KMS-11 (cell line): Measurements from ENCODE around the gene NRCAM.
"Not testable (repeated sequence)": the region's sequence is repeated elsewhere in the genome, so short reads cannot be mapped to it uniquely, and the experiment has no call there.

ENCODE experiments used
- H2AFZ ChIP-seq: fragments of 200-600 bp; sonication (generic); 2 replicates; pipeline ENCODE4 v1.6.1; 2016; ENCODE audit warnings: antibody characterized with exemption, mixed run types, low read depth
- H3K27ac ChIP-seq: fragments of 200-600 bp; sonication (generic); 2 replicates; pipeline ENCODE4 v1.6.1; 2016; ENCODE audit warnings: mild to moderate bottlenecking, mixed run types
- H3K27me3 ChIP-seq: fragments of 200-600 bp; sonication (generic); 2 replicates; pipeline ENCODE4 v1.6.1; 2017; ENCODE audit warnings: mild to moderate bottlenecking, low read depth, mixed run types, moderate library complexity; ENCODE audit not compliant: insufficient read depth
- H3K36me3 ChIP-seq: fragments of 200-600 bp; sonication (generic); 2 replicates; pipeline ENCODE4 v1.6.1; 2017; ENCODE audit warnings: mild to moderate bottlenecking, mixed run types; ENCODE audit not compliant: insufficient read depth
- H3K4me1 ChIP-seq: fragments of 200-600 bp; sonication (generic); 2 replicates; pipeline ENCODE4 v1.6.1; 2016; ENCODE audit warnings: mild to moderate bottlenecking, low read depth, mixed run types; ENCODE audit not compliant: poor library complexity, severe bottlenecking
- H3K4me2 ChIP-seq: fragments of 200-600 bp; sonication (generic); 2 replicates; pipeline ENCODE4 v1.7.0; 2016; ENCODE audit warnings: mild to moderate bottlenecking, mixed run types
- H3K4me3 ChIP-seq: fragments of 200-600 bp; sonication (generic); IDR thresholded peaks from 2 replicates; pipeline ENCODE4 v1.6.1; 2017; ENCODE audit warnings: low read depth, low read length, mixed read lengths; ENCODE audit not compliant: insufficient read depth
- H3K79me2 ChIP-seq: fragments of 200-600 bp; sonication (generic); 2 replicates; pipeline ENCODE4 v1.6.1; 2016; ENCODE audit warnings: low read depth, mixed run types; ENCODE audit not compliant: insufficient read depth
- H3K9ac ChIP-seq: fragments of 200-600 bp; sonication (generic); 2 replicates; pipeline ENCODE4 v1.6.1; 2016; ENCODE audit warnings: mild to moderate bottlenecking, mixed run types
- H4K20me1 ChIP-seq: fragments of 200-600 bp; sonication (generic); 2 replicates; pipeline ENCODE4 v1.6.1; 2016; ENCODE audit warnings: mild to moderate bottlenecking, mixed run types; ENCODE audit not compliant: insufficient read depth
- CTCF ChIP-seq: fragments of 200-600 bp; sonication (generic); conservative IDR thresholded peaks from 2 replicates; pipeline ENCODE4 v1.6.1; 2017; ENCODE audit warnings: low read depth, mild to moderate bottlenecking, antibody characterized with exemption, low read length, moderate library complexity, mixed read lengths

Gene NRCAM

GRCh38 chr7:108280136-108280535 is 176.1 kb downstream of the NRCAM start:
- H2AFZ ChIP-seq, result no peak overlapping the region
- H3K27me3 ChIP-seq, result no peaks in the 10 kb centered on the region
- H3K36me3 ChIP-seq, result no peaks in the 10 kb centered on the region
- H3K79me2 ChIP-seq, result no peaks in the 10 kb centered on the region
- H3K27ac ChIP-seq, result no peak overlapping the region
- no peaks in the 10 kb centered on the region for H4K20me1 ChIP-seq
- no peak overlapping the region for H3K4me2 ChIP-seq
- H3K4me1 ChIP-seq, result no peaks in the 10 kb centered on the region
- H3K9ac ChIP-seq, result no peak overlapping the region
- no peak for TF ChIP-seq CTCF
- no peak overlapping the region for H3K4me3 ChIP-seq

GRCh38 chr7:108278776-108279175 is 177.5 kb downstream of the NRCAM start:
- no peak for TF ChIP-seq CTCF
- Histone ChIP-seq H3K4me3 (no peak overlapping the region), H3K9ac (no peak overlapping the region), H3K36me3 (no peaks in the 10 kb centered on the region), H2AFZ (no peak overlapping the region), H3K79me2 (no peaks in the 10 kb centered on the region), H3K4me2 (no peak overlapping the region), H3K27ac (no peak overlapping the region), H3K4me1 (no peaks in the 10 kb centered on the region), H4K20me1 (no peaks in the 10 kb centered on the region), H3K27me3 (no peaks in the 10 kb centered on the region)

- Histone ChIP-seq H3K9ac (no peak overlapping the region), H3K79me2 (no peaks in the 10 kb centered on the region), H3K4me2 (no peak overlapping the region), H3K4me3 (no peak overlapping the region), H2AFZ (no peak overlapping the region), H3K27me3 (no peaks in the 10 kb centered on the region), H3K36me3 (no peaks in the 10 kb centered on the region), H4K20me1 (no peaks in the 10 kb centered on the region), H3K27ac (no peak overlapping the region), H3K4me1 (no peaks in the 10 kb centered on the region)
- TF ChIP-seq CTCF, result no peak
Observed at GRCh38 chr7:108278281-108278680, 178.0 kb downstream of the NRCAM start.

GRCh38 chr7:108274447-108274846 is 181.8 kb downstream of the NRCAM start:
- not testable (repeated sequence) for H3K4me3 ChIP-seq, H3K4me2 ChIP-seq, H3K4me1 ChIP-seq, H2AFZ ChIP-seq, H3K36me3 ChIP-seq, H3K9ac ChIP-seq, H3K27ac ChIP-seq, H3K79me2 ChIP-seq, H4K20me1 ChIP-seq, H3K27me3 ChIP-seq

- not testable (repeated sequence) for H3K4me2 ChIP-seq, H4K20me1 ChIP-seq, H2AFZ ChIP-seq, H3K27me3 ChIP-seq, H3K79me2 ChIP-seq, H3K4me1 ChIP-seq, H3K36me3 ChIP-seq, H3K9ac ChIP-seq, H3K27ac ChIP-seq, H3K4me3 ChIP-seq
Observed at GRCh38 chr7:108272891-108273290, 183.3 kb downstream of the NRCAM start.
